ENCODE results near the gene CHMP2A.

GRCh38 chr19:58559275-58560006 lies 4.5 kb upstream of the CHMP2A start:
- TF ChIP-seq CTCF (IDR thresholded peaks at IDR 0.05; ENCODE audit: insufficient read depth, low read length), result no peak
- TF ChIP-seq GABPA (IDR thresholded peaks at IDR 0.05; ENCODE audit: low read depth), result peak; percentile 92
- TF ChIP-seq REST (IDR thresholded peaks at IDR 0.05; ENCODE audit: insufficient replicate concordance, low read depth), result peak; percentile 27
- peak; percentile 94 for TF ChIP-seq POLR2AphosphoS5 (IDR thresholded peaks at IDR 0.05; ENCODE audit: low read depth)
- TF ChIP-seq SPI1 (IDR thresholded peaks at IDR 0.05; ENCODE audit: borderline replicate concordance, low read depth), result peak; percentile 35; the same call in 1 of the 2 replicates
